Neural cell (in vitro differentiated cells): ENCODE measurements around the gene ARHGAP18.

ENCODE experiments used
- CTCF ChIP-seq: fragments of 450-650 bp; IDR thresholded peaks from 2 replicates; pipeline ENCODE4 v1.5.1; 2014; ENCODE audit warnings: antibody characterized with exemption, mild to moderate bottlenecking, moderate library complexity; ENCODE audit not compliant: poor library complexity, severe bottlenecking
- MXI1 ChIP-seq: fragments of 450-650 bp; conservative IDR thresholded peaks from 2 replicates; pipeline ENCODE4 v1.6.1; 2014; ENCODE audit warnings: antibody characterized with exemption, mild to moderate bottlenecking; ENCODE audit not compliant: poor library complexity, severe bottlenecking
- SMC3 ChIP-seq: fragments of 450-650 bp; conservative IDR thresholded peaks from 2 replicates; pipeline ENCODE4 v1.6.1; 2014; ENCODE audit warnings: antibody characterized with exemption, mild to moderate bottlenecking, moderate library complexity; ENCODE audit not compliant: poor library complexity

GRCh38 chr6:129679758-129680157, 30.2 kb downstream of the ARHGAP18 start:
- TF ChIP-seq CTCF (no peak), MXI1 (no peak), SMC3 (no peak)
